Activated naive CD4-positive, alpha-beta T cell treated with anti-CD3 and anti-CD28 coated beads, Interleukin-2, amount 50 U/mL, for 72 hours (primary cell): ENCODE data around the gene PTGIS. TPM values are rescaled to one million over a fixed set of nuclear protein-coding genes. Genes with fewer than 3 reads are reported as not detected.
A peak's percentile ranks its signal among the peaks of the same experiment; 100 is the strongest.
"Not testable (repeated sequence)": the region's sequence is repeated elsewhere in the genome, so short reads cannot be mapped to it uniquely, and the experiment has no call there.

Experiments
- ATAC-seq, 2 donors: fragments of 150-1000 bp; cut with Tn5 transposase; 2 replicates each; pipeline ENCODE4 v1.10.0; 2021; ENCODE audit warnings: mild to moderate bottlenecking in 2 of 2, moderate library complexity in 2 of 2
- DNase-seq, 2 donors: peaks; one replicate each; pipeline ENCODE4 v3.0.0; 2021 to 2022; ENCODE audit warnings: low spot score in 2 of 2
- H3K27ac Mint-ChIP-seq, 2 donors: one replicate each; pipeline ENCODE4 v1.8.0; 2022; ENCODE audit warnings: mild to moderate bottlenecking in 2 of 2, mixed read lengths in 2 of 2
- H3K36me3 Mint-ChIP-seq, 2 donors: one replicate each; pipeline ENCODE4 v1.8.0; 2022; ENCODE audit warnings: mixed read lengths in 2 of 2
- H3K9me3 Mint-ChIP-seq, 2 donors: one replicate each; pipeline ENCODE4 v1.8.0; 2022; ENCODE audit warnings: mixed read lengths in 2 of 2
- total RNA-seq, 2 donors: library from RNA; stranded (reverse); gene quantifications; one replicate each; pipeline ENCODE4 v1.2.3, GENCODE V29; 2022

The PTGIS gene
- 1 to 10 TPM in 1 of 2 donors, under 1 TPM in 1; 0.60 to 1.0 TPM for total RNA-seq

- DNase-seq (no peak), ATAC-seq (no peak)
- peaks cover 3 to 6% of the 10 kb centered on the region in 2 donors for H3K36me3 Mint-ChIP-seq
- no peaks in the 10 kb centered on the region for H3K9me3 Mint-ChIP-seq
- no peak within 1 kb of the TSS for H3K27ac Mint-ChIP-seq
These were observed at the start of gene PTGIS for GRCh38 chr20:49567421-49568277. PTGIS (minus strand) TSS chr20:49568137; CDS start chr20:49568116, 21 bp downstream.

- not testable (repeated sequence) for DNase-seq, ATAC-seq, H3K27ac Mint-ChIP-seq
These were observed 49.5 kb upstream of the PTGIS start for GRCh38 chr20:49617394-49617793.

DNA sequence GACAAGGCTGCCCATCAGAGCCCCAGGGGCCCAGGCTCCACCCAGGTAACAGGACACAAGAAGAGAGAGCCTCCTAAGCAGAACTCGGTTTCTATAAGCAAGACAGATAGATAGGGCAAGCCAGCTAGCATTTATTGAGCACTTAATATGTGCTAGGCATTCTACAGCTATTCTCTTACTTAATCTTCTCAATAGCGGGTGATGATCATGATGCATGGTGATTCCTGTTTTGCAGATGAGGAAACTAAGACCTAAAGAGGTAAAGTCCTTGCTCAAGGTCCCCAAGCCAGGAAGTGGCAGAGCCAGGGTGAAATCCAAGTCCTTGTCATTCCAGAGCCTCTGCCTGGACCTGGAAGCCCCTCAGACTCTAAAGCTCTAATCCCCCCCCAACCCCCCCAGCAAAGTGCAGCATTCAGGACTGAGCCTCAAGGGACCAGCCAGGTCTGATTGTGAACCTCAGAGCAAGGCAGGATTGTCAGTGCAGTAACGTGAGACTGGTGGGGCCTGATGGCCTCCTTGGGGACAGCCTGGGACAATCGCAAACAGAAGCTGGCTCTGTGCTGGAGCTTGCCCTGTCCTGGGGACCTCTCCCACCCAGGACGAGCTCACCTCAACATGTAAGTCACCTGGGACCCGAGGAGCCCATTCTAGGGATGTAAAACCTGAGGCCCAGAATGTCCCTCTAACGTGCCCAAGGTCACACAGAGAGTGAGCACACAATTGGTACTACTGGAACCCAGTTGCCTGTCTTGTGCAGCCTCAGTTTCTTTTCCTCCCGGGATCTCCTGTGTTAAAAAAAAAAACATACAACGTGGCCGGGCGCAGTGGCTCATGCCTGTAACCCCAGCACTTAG, 48.4 kb upstream of the PTGIS start:
- no peak for DNase-seq
- peaks cover under 1 to 1% of the 10 kb centered on the region in 2 donors for H3K36me3 Mint-ChIP-seq
- no peak for ATAC-seq
- peak overlapping the region in 1 of 2 donors; percentile 38 for H3K27ac Mint-ChIP-seq
- peaks cover 0 to under 1% of the 10 kb centered on the region in 2 donors for H3K9me3 Mint-ChIP-seq

More at GRCh38 chr20:49617394-49617793, 49.5 kb upstream of the PTGIS start:
- H3K9me3 Mint-ChIP-seq, H3K36me3 Mint-ChIP-seq: not testable (repeated sequence)

- peak overlapping the region in 1 of 2 donors; percentile 38 for H3K27ac Mint-ChIP-seq
- ATAC-seq: no peak
- H3K9me3 Mint-ChIP-seq: no peaks in the 10 kb centered on the region
- no peaks in the 10 kb centered on the region for H3K36me3 Mint-ChIP-seq
- no peak for DNase-seq
These were observed 47.6 kb upstream of the PTGIS start for GRCh38 chr20:49615401-49616153.

GRCh38 chr20:49615051-49615400, 47.1 kb upstream of the PTGIS start:
- not testable (repeated sequence) for DNase-seq, H3K36me3 Mint-ChIP-seq, ATAC-seq, H3K27ac Mint-ChIP-seq, H3K9me3 Mint-ChIP-seq

DNA sequence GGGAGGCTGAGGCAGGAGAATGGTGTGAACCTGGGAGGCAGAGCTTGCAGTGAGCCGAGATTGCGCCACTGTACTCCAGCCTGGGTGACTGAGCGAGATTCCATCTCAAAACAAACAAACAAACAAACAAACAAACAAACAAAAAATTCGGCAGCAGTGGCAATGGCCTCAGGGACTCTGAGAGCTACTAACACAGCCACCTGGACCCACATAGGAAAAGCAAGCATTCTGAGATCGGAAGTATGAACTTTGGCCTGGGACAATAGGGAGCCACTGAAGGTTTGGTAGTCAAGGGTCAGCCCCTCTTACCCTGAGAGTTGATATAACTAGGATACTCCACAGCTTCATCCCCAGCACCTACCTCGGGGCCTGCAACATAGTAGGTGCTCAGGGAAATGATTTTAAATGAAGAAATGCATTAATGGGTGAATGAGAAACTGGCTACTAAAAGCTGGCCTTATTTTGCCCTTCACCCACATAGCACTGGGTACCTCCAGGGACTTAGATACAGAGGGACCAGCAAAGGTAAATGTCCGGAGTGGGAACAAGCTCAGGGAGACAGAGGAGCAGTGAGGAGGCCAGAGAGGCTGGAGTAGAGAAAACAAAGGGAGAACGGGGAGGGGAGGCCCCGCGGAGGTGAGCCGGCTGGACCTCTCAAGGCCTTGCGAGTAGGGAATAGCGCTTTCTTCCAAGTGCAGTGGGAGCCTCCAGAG, 46.6 kb upstream of the PTGIS start:
- ATAC-seq (no peak), DNase-seq (no peak)
- H3K36me3 Mint-ChIP-seq: no peaks in the 10 kb centered on the region
- no peaks in the 10 kb centered on the region for H3K9me3 Mint-ChIP-seq
- H3K27ac Mint-ChIP-seq: peak overlapping the region in 1 of 2 donors; percentile 82

DNA sequence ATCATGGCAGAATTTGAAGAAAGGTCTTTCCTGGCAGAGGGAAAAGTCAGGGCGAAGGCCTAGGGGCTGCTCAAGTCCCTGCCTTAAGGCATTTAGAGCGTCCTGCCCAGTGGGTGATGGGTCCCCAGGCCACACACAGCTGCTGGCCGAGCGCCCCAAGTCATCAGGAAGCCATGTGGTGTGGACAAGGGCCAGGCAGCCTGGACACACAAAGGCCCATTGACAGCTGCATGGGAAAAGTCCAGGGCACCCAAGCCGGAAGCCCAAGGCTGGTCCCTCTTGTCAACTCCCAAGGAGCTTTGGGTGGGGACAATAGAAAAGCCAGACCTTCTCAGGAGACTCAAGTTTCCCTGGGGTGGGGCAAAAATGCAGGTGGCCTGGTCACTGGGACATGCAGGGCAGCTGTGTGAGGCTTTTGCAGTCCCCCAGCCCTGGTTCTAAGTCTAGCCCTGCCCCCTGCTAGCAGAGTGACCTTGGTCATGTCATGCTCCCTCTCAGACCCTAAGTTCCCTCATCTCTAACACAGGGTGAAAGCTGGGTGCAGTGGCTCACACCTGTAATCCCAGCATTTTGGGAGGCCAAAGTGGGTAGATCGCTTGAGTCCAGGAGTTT, 44.3 kb upstream of the PTGIS start:
- DNase-seq (no peak), ATAC-seq (no peak)
- peaks cover 0 to 5% of the 10 kb centered on the region in 2 donors for H3K36me3 Mint-ChIP-seq
- no peaks in the 10 kb centered on the region for H3K9me3 Mint-ChIP-seq
- H3K27ac Mint-ChIP-seq: no peak overlapping the region

DNA sequence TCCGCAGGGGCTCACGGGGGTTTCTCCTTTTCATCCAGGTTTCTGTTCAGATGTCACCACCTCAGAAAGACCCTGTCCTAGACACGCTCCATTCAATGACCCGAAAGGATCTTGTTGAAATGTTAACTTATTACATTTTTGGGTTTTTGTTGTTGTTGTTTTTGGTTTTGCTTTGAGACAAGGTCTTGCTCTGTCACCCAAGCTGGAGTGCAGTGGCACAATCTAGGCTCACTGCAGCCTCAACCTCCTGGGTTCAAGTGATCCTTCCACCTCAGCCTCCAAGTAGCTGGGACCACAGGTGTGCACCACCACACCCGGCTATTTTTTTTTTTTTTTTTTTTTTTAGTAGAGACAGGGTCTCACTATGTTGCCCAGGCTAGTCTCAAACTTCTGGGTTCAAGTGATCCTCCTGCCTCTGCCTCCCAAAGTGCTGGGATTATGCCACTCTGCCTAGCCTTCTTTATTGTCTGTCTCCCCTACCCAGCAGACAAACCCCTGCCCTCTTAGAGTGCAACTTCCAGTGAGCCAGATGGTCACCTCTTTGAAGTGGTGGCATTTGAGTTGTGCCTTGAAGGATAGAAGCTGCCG, 43.7 kb upstream of the PTGIS start:
- not testable (repeated sequence) for H3K9me3 Mint-ChIP-seq, H3K27ac Mint-ChIP-seq, ATAC-seq, H3K36me3 Mint-ChIP-seq, DNase-seq

GRCh38 chr20:49610691-49611538, 43.0 kb upstream of the PTGIS start:
- Mint-ChIP-seq H3K27ac (peak overlapping the region in 1 of 2 donors; percentile 25), H3K9me3 (no peaks in the 10 kb centered on the region), H3K36me3 (peaks cover 0 to 5% of the 10 kb centered on the region in 2 donors)
- DNase-seq: peak; percentile 81 to 90
- ATAC-seq: peak; percentile 78

DNA sequence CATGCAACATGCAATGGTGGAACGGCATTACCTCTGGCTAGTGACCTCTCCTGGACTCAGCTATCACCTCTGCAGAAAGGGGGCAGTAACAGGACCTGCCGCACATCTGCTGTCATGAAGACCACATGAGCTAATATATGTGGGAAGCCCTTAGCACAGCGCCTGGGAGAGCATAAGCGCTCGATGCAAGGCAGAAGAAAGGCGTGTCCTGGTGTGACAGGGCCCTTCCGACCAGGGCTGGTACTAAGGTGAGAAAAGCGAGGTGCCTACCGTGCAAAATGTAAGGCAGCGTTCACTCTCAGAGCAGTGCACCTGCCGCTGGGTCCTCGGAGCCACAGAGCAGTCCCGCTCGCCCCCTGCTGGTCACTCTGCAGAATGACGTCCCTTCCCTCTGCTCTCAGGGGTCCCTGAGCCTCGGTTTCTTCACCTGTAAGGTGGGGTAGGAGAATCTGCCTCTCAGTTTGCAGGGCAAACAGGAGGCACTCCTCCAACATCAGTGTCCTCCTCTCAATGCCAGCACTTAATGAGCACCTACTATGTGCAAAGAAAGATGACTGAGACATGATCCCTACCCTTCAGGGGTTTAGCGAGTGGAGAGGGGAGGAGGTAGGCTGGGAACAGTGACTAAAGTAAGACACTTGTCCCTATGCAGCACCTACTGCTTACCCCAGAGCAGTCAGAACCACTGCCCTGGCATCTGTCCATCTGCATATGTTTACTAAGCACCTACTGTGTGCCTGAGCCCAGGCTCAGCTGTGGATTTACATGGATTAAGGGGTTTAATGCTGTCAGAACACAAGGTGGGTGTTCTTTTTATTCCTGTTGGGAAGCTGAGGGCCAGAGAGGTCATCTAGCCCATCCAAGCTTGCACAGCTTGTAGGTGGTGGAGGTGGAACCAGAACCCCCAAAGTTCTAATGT, 41.1 kb upstream of the PTGIS start:
- H3K27ac Mint-ChIP-seq: no peak overlapping the region
- peak; percentile 74 to 79 for DNase-seq

DNA sequence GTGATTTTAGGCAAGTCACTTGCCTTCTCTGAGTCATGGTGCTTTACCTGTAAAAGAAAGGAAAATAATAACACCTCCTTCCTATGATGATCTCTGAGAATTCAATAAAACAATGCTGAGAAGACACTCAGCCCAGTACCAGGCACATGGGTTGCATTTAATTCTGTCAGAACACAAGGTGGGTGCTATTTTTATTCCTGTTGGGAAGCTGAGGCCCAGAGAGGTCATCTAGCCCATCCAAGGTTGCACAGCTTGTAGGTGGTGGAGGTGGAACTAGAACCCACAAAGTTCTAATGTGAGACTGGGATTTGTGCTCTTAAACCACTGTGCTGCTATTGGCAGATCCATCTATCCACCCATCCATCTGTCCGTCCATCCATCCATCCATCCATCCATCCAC, 39.6 kb upstream of the PTGIS start:
- peaks cover 0 to 5% of the 10 kb centered on the region in 2 donors for H3K36me3 Mint-ChIP-seq
- peak in 1 of 2 donors; percentile 27 for ATAC-seq
- no peak for DNase-seq
- H3K27ac Mint-ChIP-seq: no peak overlapping the region
- no peaks in the 10 kb centered on the region for H3K9me3 Mint-ChIP-seq

More for the DNA sequence above, 41.1 kb upstream of the PTGIS start:
- peak; percentile 71 to 80 for ATAC-seq
- Mint-ChIP-seq H3K36me3 (peaks cover 0 to 5% of the 10 kb centered on the region in 2 donors), H3K9me3 (no peaks in the 10 kb centered on the region)

DNA sequence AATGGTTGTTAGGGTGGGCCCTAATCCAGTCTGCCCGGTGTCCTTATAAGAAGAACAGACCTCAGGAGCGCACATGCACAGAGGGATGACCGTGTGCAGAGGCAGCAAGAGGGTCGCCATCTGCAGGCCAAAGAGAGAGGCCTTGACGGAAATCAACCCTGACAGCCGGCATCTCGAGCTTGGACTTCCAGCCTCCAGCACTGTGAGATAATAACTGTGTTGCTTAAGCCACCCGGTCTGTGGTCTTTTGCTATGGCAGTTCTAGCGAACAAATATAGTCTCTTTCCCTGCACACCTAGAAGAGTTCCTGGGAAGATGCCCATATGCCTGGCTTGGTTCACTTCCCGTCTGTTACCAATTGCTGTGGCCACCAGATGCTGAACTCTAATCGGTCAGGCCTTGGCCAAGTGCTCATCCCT, 35.3 kb upstream of the PTGIS start:
- no peak for DNase-seq
- ATAC-seq: no peak
- H3K36me3 Mint-ChIP-seq: peaks cover 0 to under 1% of the 10 kb centered on the region in 2 donors
- no peak overlapping the region for H3K27ac Mint-ChIP-seq
- H3K9me3 Mint-ChIP-seq: no peaks in the 10 kb centered on the region

GRCh38 chr20:49602345-49603208, 34.6 kb upstream of the PTGIS start:
- no peaks in the 10 kb centered on the region for H3K9me3 Mint-ChIP-seq
- no peak for ATAC-seq
- DNase-seq: no peak

More at GRCh38 chr20:49602345-49603208, 34.6 kb upstream of the PTGIS start:
- Mint-ChIP-seq H3K36me3 (peaks cover 0 to 5% of the 10 kb centered on the region in 2 donors), H3K27ac (no peak overlapping the region)
